Measurements from ENCODE around the gene TMEM108.

- TF ChIP-seq CTCF (IDR thresholded peaks at IDR 0.05; ENCODE audit: borderline replicate concordance, extremely low read depth, low read length, poor library complexity, severe bottlenecking) (no peak), EZH2 (IDR thresholded peaks at IDR 0.05; ENCODE audit: borderline replicate concordance, low read depth, low read length, severe bottlenecking) (no peak)
Observed at GRCh38 chr3:133248389-133248788, 210.2 kb downstream of the TMEM108 start.

All from DND-41 (cell line).